HEK293 (cell line): ENCODE data around the gene MYT1.

Experiments
- EGR2 ChIP-seq: fragments of 450-650 bp; formaldehyde crosslinking; IDR thresholded peaks from 2 replicates; pipeline ENCODE4 v1.5.1; 2016; ENCODE audit warnings: low read depth, missing biosample characterization, missing genetic modification characterization
- GLI4 ChIP-seq: fragments of 450-650 bp; formaldehyde crosslinking; IDR thresholded peaks from 2 replicates; pipeline ENCODE4 v1.5.1; 2016; ENCODE audit warnings: missing biosample characterization, missing genetic modification characterization
- GLIS1 ChIP-seq: fragments of 450-650 bp; formaldehyde crosslinking; IDR thresholded peaks from 2 replicates; pipeline ENCODE4 v1.5.1; 2016; ENCODE audit warnings: missing biosample characterization, missing genetic modification characterization
- HIC1 ChIP-seq: fragments of 450-650 bp; formaldehyde crosslinking; IDR thresholded peaks from 2 replicates; pipeline ENCODE4 v1.5.1; 2016; ENCODE audit warnings: missing biosample characterization, missing genetic modification characterization
- INSM2 ChIP-seq: fragments of 450-650 bp; formaldehyde crosslinking; IDR thresholded peaks from 2 replicates; pipeline ENCODE4 v1.5.1; 2016; ENCODE audit warnings: missing biosample characterization, missing genetic modification characterization
- MZF1 ChIP-seq: fragments of 450-650 bp; formaldehyde crosslinking; IDR thresholded peaks from 2 replicates; pipeline ENCODE4 v1.5.1; 2017; ENCODE audit warnings: missing biosample characterization, missing genetic modification characterization, borderline replicate concordance
- PRDM2 ChIP-seq: fragments of 450-650 bp; formaldehyde crosslinking; IDR thresholded peaks from 2 replicates; pipeline ENCODE4 v1.5.1; 2016; ENCODE audit warnings: missing biosample characterization, missing genetic modification characterization, borderline replicate concordance
- SCRT1 ChIP-seq: fragments of 450-650 bp; formaldehyde crosslinking; IDR thresholded peaks from 2 replicates; pipeline ENCODE4 v1.5.1; 2016; ENCODE audit warnings: missing biosample characterization, missing genetic modification characterization, borderline replicate concordance
- SP7 ChIP-seq: fragments of 450-650 bp; formaldehyde crosslinking; IDR thresholded peaks from 2 replicates; pipeline ENCODE4 v1.5.1; 2016; ENCODE audit warnings: missing biosample characterization, missing genetic modification characterization
- WT1 ChIP-seq: fragments of 450-650 bp; formaldehyde crosslinking; IDR thresholded peaks from 2 replicates; pipeline ENCODE4 v1.5.1; 2016; ENCODE audit warnings: missing biosample characterization, missing genetic modification characterization
- ZEB2 ChIP-seq: fragments of 450-650 bp; formaldehyde crosslinking; IDR thresholded peaks from 2 replicates; pipeline ENCODE4 v1.5.1; 2016; ENCODE audit warnings: missing biosample characterization, missing genetic modification characterization
- ZFHX2 ChIP-seq: fragments of 450-650 bp; formaldehyde crosslinking; conservative IDR thresholded peaks from 2 replicates; pipeline ENCODE4 v1.5.1; 2016; ENCODE audit warnings: missing biosample characterization, missing genetic modification characterization
- ZFP69B ChIP-seq: fragments of 450-650 bp; formaldehyde crosslinking; IDR thresholded peaks from 2 replicates; pipeline ENCODE4 v1.5.1; 2016; ENCODE audit warnings: missing biosample characterization, missing genetic modification characterization
- ZIC2 ChIP-seq: fragments of 450-650 bp; formaldehyde crosslinking; IDR thresholded peaks from 2 replicates; pipeline ENCODE4 v1.5.1; 2016; ENCODE audit warnings: missing biosample characterization, missing genetic modification characterization
- ZNF10 ChIP-seq: fragments of 450-650 bp; formaldehyde crosslinking; IDR thresholded peaks from 2 replicates; pipeline ENCODE4 v1.5.1; 2017; ENCODE audit warnings: missing biosample characterization, missing genetic modification characterization
- ZNF221 ChIP-seq: fragments of 450-650 bp; formaldehyde crosslinking; IDR thresholded peaks from 2 replicates; pipeline ENCODE4 v1.5.1; 2017; ENCODE audit warnings: missing biosample characterization, missing genetic modification characterization, borderline replicate concordance
- ZNF24 ChIP-seq: fragments of 450-650 bp; formaldehyde crosslinking; IDR thresholded peaks from 2 replicates; pipeline ENCODE4 v1.5.1; 2016; ENCODE audit warnings: missing biosample characterization, missing genetic modification characterization
- ZNF266 ChIP-seq: fragments of 450-650 bp; formaldehyde crosslinking; IDR thresholded peaks from 2 replicates; pipeline ENCODE4 v1.5.1; 2016; ENCODE audit warnings: missing biosample characterization, missing genetic modification characterization, low read depth
- ZNF311 ChIP-seq: fragments of 450-650 bp; formaldehyde crosslinking; IDR thresholded peaks from 2 replicates; pipeline ENCODE4 v1.5.1; 2017; ENCODE audit warnings: missing biosample characterization, missing genetic modification characterization, borderline replicate concordance
- ZNF501 ChIP-seq: fragments of 450-650 bp; formaldehyde crosslinking; IDR thresholded peaks from 2 replicates; pipeline ENCODE4 v1.5.1; 2016; ENCODE audit warnings: missing biosample characterization, missing genetic modification characterization
- ZNF561 ChIP-seq: fragments of 450-650 bp; IDR thresholded peaks from 2 replicates; pipeline ENCODE4 v1.5.1; 2018; ENCODE audit warnings: missing biosample characterization, missing genetic modification characterization, borderline replicate concordance
- ZNF600 ChIP-seq: fragments of 450-650 bp; formaldehyde crosslinking; IDR thresholded peaks from 2 replicates; pipeline ENCODE4 v1.5.1; 2016; ENCODE audit warnings: missing biosample characterization, missing genetic modification characterization
- ZNF610 ChIP-seq: fragments of 450-650 bp; formaldehyde crosslinking; IDR thresholded peaks from 2 replicates; pipeline ENCODE4 v1.5.1; 2016; ENCODE audit warnings: missing biosample characterization, missing genetic modification characterization, borderline replicate concordance

The MYT1 gene

GRCh38 chr20:64255361-64256281 lies 91.4 kb downstream of the MYT1 start, which contains the start of gene PCMTD2 (continued):
- TF ChIP-seq INSM2 (tag by site-specific recombination) (peak; percentile 28; the same call in 1 of the 2 replicates), SCRT1 (no peak), HIC1 (tag by site-specific recombination) (peak; percentile 48; the same call in 1 of the 2 replicates), ZNF10 (tag by site-specific recombination) (peak; percentile 79), ZEB2 (tag by site-specific recombination) (no peak), ZNF501 (tag by site-specific recombination) (no peak), ZFP69B (tag by site-specific recombination) (peak; percentile 100), WT1 (tag by site-specific recombination) (no peak), ZNF561 (tag by site-specific recombination) (peak; percentile 95), ZIC2 (tag by site-specific recombination) (peak; percentile 83), ZNF311 (tag by site-specific recombination) (no peak), GLIS1 (tag by site-specific recombination) (peak; percentile 37), PRDM2 (no peak), ZNF610 (tag by site-specific recombination) (0 out of 2 replicates have a peak, but pooled peaks have one; percentile 74), ZNF221 (tag by site-specific recombination) (no peak), SP7 (tag by site-specific recombination) (peak; percentile 62; the same call in 1 of the 2 replicates), ZFHX2 (tag by site-specific recombination) (peak; percentile 32), EGR2 (tag by site-specific recombination) (peak; percentile 12), ZNF24 (peak; percentile 44; the same call in 1 of the 2 replicates), GLI4 (tag by site-specific recombination) (no peak), MZF1 (no peak), ZNF266 (tag by site-specific recombination) (no peak), ZNF600 (peak; percentile 40)
